Measurements from ENCODE around the gene INPP5E. TPM values are rescaled to one million over a fixed set of nuclear protein-coding genes. Genes with fewer than 3 reads are reported as not detected.

The INPP5E gene
- total RNA-seq, 1 donor from 2014 or later = 13.2 TPM

DNA sequence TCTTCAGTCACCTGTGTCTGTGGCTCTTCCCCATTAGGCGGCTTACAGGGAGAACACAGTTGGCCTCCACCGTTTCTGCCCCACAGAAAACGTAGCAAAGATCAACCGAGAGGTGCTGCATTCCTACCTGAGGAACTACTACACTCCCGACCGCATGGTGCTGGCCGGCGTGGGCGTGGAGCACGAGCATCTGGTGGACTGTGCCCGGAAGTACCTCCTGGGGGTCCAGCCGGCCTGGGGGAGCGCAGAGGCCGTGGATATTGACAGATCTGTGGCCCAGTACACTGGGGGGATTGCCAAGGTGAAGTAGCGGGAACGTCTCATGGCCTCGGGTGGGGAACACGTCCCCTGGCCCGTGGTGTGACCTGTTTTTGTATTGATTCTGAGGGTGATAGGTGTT is 22.7 kb downstream of the INPP5E start:
- Mint-ChIP-seq H3K27me3 (ENCODE audit: low read depth) (no peaks in the 10 kb centered on the region), H3K4me3 (ENCODE audit: unreplicated experiment) (no peak overlapping the region), H3K9me3 (ENCODE audit: low read depth) (no peaks in the 10 kb centered on the region), H3K27ac (ENCODE audit: unreplicated experiment) (no peak overlapping the region), H3K36me3 (ENCODE audit: low read depth) (peaks cover 30% of the 10 kb centered on the region), H3K4me1 (ENCODE audit: low read depth) (peaks cover 8% of the 10 kb centered on the region)
- TF ChIP-seq, protein P1, sequence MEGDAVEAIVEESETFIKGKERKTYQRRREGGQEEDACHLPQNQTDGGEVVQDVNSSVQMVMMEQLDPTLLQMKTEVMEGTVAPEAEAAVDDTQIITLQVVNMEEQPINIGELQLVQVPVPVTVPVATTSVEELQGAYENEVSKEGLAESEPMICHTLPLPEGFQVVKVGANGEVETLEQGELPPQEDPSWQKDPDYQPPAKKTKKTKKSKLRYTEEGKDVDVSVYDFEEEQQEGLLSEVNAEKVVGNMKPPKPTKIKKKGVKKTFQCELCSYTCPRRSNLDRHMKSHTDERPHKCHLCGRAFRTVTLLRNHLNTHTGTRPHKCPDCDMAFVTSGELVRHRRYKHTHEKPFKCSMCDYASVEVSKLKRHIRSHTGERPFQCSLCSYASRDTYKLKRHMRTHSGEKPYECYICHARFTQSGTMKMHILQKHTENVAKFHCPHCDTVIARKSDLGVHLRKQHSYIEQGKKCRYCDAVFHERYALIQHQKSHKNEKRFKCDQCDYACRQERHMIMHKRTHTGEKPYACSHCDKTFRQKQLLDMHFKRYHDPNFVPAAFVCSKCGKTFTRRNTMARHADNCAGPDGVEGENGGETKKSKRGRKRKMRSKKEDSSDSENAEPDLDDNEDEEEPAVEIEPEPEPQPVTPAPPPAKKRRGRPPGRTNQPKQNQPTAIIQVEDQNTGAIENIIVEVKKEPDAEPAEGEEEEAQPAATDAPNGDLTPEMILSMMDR (IDR thresholded peaks at IDR 0.05) = no peak
- no peak for DNase-seq (ENCODE audit: low spot score)

DNA sequence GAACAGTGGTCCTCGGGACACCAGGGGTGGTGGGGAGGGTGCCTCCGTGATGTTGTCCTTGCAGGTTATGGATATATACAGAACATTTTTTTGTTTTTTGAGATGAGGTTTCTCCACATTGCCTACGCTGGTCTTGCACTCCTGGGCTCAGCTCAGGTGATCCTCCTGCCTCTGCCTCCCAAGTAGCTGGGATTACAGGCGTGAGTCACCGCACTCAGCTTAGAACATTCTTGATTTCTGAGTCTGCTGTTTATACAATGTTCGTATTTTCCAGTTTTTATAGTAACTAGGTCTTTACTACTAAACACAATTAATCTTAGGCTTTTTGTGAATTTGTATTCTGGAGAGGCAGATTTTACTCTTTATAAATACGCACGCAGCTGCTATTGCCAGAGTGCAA is 23.2 kb downstream of the INPP5E start:
- Mint-ChIP-seq H3K4me1 (ENCODE audit: low read depth) (peaks cover 13% of the 10 kb centered on the region), H3K27me3 (ENCODE audit: low read depth) (no peaks in the 10 kb centered on the region), H3K36me3 (ENCODE audit: low read depth) (peaks cover 30% of the 10 kb centered on the region)

DNA sequence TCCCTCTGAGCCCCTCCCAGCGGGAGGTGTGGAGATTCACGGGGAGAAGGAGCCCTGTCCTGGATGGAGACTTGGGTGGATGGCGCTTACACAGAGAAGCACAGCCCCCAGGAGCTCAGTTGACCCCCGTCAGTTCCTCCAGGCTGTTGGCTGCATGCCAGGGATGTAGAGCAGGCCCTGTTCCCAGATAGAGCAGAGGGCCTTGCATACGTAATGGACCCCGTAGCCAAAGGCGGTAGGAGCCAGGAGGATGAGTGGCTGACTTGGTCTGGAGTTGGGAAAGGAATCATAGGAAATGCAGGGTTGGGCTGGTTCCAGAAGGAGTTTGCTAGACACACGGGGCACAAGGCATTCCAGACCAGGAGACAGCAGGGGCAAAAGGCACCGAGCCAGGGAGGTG is 26.7 kb downstream of the INPP5E start:
- H3K27ac Mint-ChIP-seq (ENCODE audit: unreplicated experiment) = no peak overlapping the region
- H3K9me3 Mint-ChIP-seq (ENCODE audit: low read depth) = no peaks in the 10 kb centered on the region
- TF ChIP-seq, protein P1 (IDR thresholded peaks at IDR 0.05) = no peak
- DNase-seq (ENCODE audit: low spot score) = no peak
- no peaks in the 10 kb centered on the region for H3K27me3 Mint-ChIP-seq (ENCODE audit: low read depth)
- H3K36me3 Mint-ChIP-seq (ENCODE audit: low read depth) = peaks cover 28% of the 10 kb centered on the region
- no peak overlapping the region for H3K4me3 Mint-ChIP-seq (ENCODE audit: unreplicated experiment)
- H3K4me1 Mint-ChIP-seq (ENCODE audit: low read depth) = peaks cover 33% of the 10 kb centered on the region

More for the DNA sequence above, 23.2 kb downstream of the INPP5E start:
- TF ChIP-seq, protein P1 (IDR thresholded peaks at IDR 0.05) = no peak
- Mint-ChIP-seq H3K9me3 (ENCODE audit: low read depth) (no peaks in the 10 kb centered on the region), H3K4me3 (ENCODE audit: unreplicated experiment) (no peak overlapping the region), H3K27ac (ENCODE audit: unreplicated experiment) (no peak overlapping the region)
- no peak for DNase-seq (ENCODE audit: low spot score)

DNA sequence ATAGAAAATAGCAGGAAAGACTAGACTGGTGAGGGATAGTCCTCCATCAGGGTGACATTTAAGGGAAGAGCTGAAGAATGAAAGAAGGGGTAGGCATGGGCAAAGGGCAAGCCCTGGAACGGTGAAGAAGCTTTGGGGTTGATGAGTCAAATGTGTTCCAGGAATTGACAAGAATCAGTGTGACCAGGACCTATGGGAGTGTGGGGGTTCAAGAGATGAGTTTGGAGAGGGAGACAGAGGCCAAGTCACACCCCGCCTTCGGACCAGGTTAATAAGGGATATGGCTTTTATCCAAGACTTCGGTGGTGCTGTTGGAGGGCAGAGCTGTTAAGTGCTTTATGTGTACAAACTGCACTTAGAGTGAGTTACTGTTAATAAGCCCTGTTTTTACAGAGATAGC is 28.3 kb downstream of the INPP5E start:
- H3K4me1 Mint-ChIP-seq (ENCODE audit: low read depth) = peaks cover 33% of the 10 kb centered on the region
- peaks cover 25% of the 10 kb centered on the region for H3K36me3 Mint-ChIP-seq (ENCODE audit: low read depth)
- TF ChIP-seq, protein P1 (IDR thresholded peaks at IDR 0.05) = no peak
- no peaks in the 10 kb centered on the region for H3K9me3 Mint-ChIP-seq (ENCODE audit: low read depth)
- peak overlapping the region; percentile 84 for H3K4me3 Mint-ChIP-seq (ENCODE audit: unreplicated experiment)
- H3K27ac Mint-ChIP-seq (ENCODE audit: unreplicated experiment) = peak overlapping the region; percentile 88
- H3K27me3 Mint-ChIP-seq (ENCODE audit: low read depth) = no peaks in the 10 kb centered on the region
- no peak for DNase-seq (ENCODE audit: low spot score)

DNA sequence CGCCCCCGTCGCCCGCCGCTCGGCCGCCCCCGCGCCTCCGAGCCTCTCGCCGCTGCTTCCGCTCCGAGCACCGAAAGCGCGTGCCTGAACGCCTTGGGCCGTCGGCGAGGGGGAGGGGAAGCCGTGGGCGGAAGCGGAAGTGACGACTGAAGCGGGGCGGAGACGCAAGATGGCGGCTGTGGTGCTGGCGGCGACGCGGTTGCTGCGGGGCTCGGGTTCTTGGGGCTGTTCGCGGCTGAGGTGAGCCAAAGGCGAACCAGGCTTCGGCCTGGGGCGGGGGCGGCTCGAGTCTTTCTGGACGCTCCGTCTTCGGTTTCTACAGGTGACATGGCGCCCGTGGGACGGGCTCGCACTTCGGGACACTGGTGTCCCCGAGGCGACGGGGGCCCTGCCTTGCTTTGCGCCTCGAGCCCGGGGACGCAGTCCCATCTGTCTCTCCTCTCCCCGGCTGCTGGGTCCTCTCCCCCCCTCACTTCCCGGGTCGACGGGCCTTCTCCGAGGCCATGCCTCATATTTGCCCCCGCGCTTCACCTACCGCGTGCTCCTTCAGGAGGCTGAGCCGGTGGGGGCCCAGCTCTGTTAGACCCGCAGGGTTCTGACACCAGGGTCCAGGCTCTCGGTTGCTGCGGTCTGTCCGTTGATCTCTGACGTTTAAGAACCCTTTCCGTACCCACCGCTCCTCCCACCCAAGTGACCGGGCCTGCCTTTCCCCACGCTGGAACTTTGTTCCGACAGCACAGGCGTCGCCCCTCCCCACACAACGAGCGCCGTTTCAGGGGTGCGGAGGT is 29.0 kb downstream of the INPP5E start, which contains the start of the genes ENTR1 and PMPCA:
Gene ENTR1, minus strand, starts transcription at position 115 of the 788 bp plus-strand sequence. CDS start 217 bp downstream, outside the sequence.
Gene PMPCA, plus strand, starts transcription at position 159 of the 788 bp plus-strand sequence. Its CDS starts 11 bp downstream, at position 170.
- H3K4me1 Mint-ChIP-seq (ENCODE audit: low read depth) = peaks cover 33% of the 10 kb centered on the region
- H3K27ac Mint-ChIP-seq (ENCODE audit: unreplicated experiment) = peak within 1 kb of the TSS; percentile 88
- peaks cover 24% of the 10 kb centered on the region for H3K36me3 Mint-ChIP-seq (ENCODE audit: low read depth)
- TF ChIP-seq, protein P1 (IDR thresholded peaks at IDR 0.05) = no peak
- peak; percentile 95 for DNase-seq (ENCODE audit: low spot score)
- no peaks in the 10 kb centered on the region for H3K9me3 Mint-ChIP-seq (ENCODE audit: low read depth)
- H3K27me3 Mint-ChIP-seq (ENCODE audit: low read depth) = no peaks in the 10 kb centered on the region
- H3K4me3 Mint-ChIP-seq (ENCODE audit: unreplicated experiment) = peak within 1 kb of the TSS; percentile 89
